Fibroblast of peridontal ligament (primary cell): Measurements from ENCODE around the gene ATP6V0D1.

ENCODE experiments used
- DNase-seq: peaks from one replicate; pipeline ENCODE4 v3.0.0-alpha.2; 2010; ENCODE audit errors: extremely low read depth

ATP6V0D1 gene

DNA sequence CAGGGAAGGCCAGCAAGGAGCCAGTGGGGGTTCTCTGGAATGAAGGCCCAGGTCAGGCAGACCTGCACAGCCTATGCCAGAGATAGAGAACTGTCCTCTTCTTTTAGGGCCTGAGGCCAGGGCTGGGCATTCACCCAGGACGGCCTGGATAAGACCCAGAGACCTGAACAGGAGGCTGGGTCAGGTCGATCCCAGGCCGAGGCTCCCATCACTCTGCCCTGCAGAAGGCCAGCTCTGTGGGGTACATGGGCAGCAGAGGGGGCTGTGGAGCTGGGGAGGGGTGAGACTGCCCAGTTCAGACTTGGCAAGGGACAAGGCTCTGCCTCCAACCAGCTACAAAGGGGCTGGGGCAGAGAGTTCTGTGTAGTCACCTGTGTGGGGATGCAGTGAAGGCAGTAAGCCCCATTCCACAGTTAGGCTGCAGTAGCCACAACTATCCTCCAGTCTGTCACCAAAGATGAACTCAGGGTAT lies 35.5 kb downstream of the ATP6V0D1 start:
- DNase-seq = no peak

DNA sequence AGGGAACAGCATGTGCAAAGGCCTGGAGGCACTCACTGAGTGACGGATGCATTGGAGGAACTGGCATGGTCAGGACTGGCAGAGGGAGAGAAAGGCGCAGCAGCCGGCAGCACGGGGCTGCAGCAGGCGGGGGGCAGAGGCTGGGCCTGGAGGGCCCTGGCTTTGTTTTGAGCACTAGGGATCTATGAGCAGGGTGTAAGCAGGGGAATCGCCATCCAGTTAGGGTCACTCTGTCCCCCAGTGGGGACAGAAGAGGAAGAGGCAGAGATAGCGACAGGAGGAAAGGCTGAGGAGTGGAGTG lies 35.9 kb downstream of the ATP6V0D1 start:
- DNase-seq = no peak

DNA sequence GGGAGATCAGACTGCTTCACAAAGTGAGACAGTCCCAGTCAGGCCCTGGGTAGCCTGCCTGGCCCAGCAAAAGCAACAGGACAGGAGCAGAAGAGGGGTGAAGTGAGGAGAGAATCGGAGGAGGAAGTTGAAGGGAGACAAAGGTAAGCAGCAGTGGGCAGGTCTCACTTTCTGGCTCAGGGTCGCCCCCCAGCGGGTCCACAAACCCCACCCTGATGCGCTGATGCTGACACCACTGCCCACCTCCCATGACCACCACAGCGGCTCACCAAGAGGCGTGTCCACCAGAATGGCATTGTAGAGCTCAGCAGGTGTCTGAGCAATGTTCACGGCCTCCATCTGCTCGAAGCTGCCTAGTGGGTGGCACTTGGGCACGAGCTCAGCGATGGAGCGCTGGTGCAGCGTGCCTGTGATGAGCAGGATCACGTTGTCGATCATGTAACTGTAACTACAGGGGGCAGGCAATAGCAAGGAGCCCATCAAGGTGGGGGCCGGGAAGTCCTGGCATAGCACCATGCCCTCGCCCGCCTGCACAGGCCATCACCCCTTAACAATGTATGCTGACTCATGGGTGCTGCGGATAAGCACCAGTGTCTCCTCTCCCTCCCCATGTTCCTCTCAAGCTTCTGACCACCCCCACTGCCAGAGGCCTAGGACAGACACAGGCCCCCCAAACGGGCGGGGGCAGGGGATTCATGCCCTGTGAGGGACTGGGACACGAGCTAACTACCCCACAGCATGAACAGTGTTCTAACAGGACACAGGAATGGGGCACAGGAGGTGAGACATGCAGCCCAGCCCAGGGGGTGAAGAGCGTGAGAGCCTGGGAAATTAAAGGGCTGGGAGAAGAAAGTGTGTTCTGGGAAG lies 36.5 kb downstream of the ATP6V0D1 start:
- DNase-seq = no peak

GRCh38 chr16:67443265-67443664 lies 37.7 kb downstream of the ATP6V0D1 start:
- no peak for DNase-seq

GRCh38 chr16:67442581-67443255 lies 38.2 kb downstream of the ATP6V0D1 start:
- no peak for DNase-seq

- no peak for DNase-seq
Measured at GRCh38 chr16:67441907-67442306, 39.0 kb downstream of the ATP6V0D1 start.

GRCh38 chr16:67441271-67441753 lies 39.6 kb downstream of the ATP6V0D1 start:
- no peak for DNase-seq

DNA sequence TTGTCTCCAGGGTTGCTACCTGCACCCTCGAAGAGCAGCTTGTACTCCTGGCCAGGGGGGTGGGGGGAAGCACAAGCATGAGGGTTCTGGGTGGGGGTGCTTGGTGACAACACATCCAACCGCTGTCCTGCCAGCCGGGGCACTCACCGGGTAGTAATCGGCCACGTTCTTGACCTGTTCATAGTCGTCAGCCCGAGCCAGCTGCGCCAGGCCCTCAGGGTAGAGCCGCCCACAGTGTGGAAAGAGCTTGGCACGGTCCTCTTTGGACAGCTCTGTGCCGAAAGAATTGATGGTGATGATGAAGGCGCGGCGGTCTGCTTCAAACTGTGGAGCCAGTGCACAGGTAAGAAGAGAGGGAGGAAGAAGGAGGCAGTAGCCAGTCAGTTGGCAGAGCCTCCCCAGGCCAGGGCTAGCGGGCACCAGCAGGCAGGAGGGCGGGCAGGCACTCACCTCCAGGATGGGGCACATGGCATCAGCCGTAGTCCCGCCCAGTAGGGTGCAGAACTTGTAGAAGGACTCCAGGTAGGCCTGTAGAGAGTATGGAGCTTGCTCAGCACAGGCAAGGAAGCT lies 42.0 kb downstream of the ATP6V0D1 start:
- no peak for DNase-seq

DNA sequence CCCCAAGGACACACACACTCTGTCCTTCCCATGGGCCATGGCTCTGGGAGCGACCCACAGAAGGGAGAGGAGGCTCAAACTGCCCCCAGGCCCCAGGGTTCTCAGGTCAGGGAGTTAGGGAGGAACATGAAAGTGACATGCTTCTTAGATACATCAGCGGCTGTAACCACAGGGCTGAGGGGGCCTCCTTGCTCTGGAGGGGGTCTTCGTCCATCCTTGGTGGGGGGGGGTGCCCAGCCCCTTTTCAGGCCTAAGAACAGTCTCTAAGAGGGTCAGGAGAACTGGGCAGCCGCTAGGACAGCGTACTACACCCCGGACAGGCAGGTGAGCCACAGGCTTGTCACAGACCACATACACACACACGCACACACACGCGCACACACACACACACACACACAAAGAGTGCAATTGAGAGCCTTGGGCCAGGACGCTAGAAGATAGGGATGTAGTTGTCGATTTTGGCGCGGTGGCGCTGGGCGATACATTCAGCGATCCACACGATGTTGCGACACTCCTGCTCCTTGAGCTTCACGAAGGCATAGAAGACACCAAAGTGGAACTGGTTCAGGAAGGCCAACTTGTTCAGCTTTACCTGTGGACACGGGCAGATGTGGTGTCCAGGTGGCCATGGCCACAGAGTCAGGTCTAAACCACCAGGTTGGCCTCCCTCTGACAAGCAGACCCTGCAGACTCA lies 42.7 kb downstream of the ATP6V0D1 start:
- DNase-seq = no peak

- DNase-seq = no peak
Measured at GRCh38 chr16:67437513-67437912, 43.4 kb downstream of the ATP6V0D1 start.

DNA sequence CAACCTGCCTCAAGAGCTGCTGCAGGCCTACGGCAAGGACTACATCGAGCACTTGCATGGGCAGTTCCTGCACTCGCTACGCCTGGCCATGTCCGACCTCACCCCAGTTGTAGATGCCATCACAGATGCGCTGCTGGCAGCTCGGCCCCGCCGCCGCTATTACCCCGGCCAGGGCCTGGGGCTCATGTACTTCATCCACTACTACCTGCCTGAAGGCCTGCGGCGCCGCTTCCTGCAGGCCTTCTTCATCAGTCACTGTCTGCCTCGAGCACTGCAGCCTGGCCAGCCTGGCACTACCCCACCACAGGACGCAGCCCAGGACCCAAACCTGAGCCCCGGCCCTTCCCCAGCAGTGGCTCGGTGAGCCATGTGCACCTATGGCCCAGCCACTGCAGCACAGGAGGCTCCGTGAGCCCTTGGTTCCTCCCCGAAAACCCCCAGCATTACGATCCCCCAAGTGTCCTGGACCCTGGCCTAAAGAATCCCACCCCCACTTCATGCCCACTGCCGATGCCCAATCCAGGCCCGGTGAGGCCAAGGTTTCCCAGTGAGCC lies 44.2 kb downstream of the ATP6V0D1 start:
- no peak for DNase-seq

- no peak for DNase-seq
Measured at GRCh38 chr16:67435758-67436164, 45.2 kb downstream of the ATP6V0D1 start.

- no peak for DNase-seq
Measured at GRCh38 chr16:67433131-67433719, 47.7 kb downstream of the ATP6V0D1 start.

DNA sequence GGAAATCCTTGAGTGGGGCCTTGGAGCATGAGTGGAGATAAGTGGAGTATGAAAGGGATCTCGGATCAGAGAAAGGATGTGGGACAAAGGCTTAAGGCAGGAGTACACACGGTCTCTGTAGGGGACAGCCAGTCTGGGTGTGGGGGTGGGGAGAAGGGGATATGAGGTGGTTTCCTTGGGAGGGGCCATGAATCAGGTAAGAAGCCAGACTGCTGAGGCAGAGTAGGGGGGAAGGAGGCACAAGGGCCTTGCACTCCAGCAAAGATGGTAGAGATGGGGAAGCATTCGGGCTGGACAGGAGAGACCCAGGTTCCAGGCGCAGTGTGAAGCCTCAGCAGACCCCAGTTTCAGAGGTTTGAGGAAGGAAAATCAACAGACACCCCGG lies 48.5 kb downstream of the ATP6V0D1 start:
- DNase-seq = no peak

DNA sequence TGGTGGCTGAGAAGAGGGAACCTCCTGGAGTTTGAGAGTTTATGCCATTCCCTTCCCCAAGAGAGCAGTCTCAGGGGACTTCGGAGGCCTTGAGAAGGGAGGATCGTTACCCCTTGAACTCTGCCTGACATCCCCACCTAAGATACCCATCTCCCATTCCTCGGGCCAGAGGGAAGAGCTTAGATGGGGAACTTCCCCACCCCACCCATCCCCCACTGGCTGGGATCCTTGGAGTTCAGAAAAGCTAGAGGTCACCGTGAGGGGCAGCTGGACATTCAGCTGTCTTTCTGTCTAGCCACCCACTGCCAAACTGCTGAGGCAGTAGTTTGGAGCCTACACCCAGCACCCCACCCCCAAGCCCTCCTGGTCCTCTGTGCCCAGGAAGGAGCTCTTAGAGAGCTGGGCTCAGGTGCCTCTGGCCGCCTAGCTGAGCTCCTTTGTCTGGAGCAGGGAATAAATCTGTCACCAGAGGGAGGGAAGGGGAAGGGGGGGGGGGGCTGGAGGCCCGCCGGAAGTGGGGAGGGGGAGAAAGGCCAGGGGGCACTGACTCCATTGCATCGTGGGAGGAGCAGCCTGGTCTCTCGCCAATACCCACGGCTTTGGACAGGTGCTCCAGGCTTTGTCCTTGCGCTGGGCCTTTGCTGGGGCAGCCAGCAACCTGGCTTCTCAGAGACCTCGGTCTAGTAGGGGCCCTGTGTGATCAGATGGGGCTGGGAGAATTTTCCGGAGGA lies 49.0 kb downstream of the ATP6V0D1 start:
- no peak for DNase-seq

GRCh38 chr16:67430977-67431774 lies 49.8 kb downstream of the ATP6V0D1 start, which contains the start of gene HSD11B2:
HSD11B2 (plus strand) TSS chr16:67431121; CDS start chr16:67431249, 128 bp downstream.
- DNase-seq = peak; percentile 27

GRCh38 chr16:67430504-67430976 lies 50.4 kb downstream of the ATP6V0D1 start:
- DNase-seq = no peak

DNA sequence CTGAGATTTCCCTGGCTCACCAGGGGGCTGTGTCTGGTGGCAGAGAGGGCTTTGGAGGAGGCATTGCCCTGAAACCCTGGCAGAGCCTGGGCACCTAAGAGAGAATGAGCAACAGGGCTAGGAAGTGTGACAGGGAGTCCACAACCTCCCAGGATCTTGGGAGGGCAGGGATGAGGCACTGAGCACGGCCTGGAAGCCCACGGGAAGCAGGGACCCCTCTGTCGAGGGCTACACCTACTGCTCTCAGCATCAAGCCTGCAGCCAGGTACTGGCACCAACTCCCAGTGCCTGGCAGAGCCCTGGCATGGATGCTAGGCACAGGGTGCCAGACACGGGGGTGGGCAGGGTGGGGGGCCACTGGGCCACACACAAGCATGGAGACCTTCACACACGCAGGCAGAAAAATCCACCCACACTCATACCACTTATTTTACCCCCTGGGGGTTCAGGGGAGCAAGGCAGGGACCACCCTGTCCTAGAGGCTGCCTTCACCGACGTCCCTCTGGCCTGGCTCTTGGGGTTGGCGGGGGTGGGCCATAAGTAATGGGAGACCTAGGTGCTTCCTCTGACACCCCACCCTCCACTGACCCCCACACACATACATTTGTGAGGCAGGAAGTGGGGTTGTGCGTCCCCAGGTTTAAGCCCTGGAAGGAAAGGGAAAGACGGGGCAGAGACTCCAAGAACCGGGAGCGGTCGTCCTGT lies 51.0 kb downstream of the ATP6V0D1 start:
- DNase-seq = no peak
